WTC11 (cell line): ENCODE results near the gene TMEM214.

ENCODE experiments used
- CREM ChIP-seq: sonication (generic); formaldehyde crosslinking; IDR thresholded peaks from 2 replicates; pipeline ENCODE4 v1.8.1; 2022; ENCODE audit warnings: mild to moderate bottlenecking, missing genetic modification reagents, moderate library complexity
- ELF4 ChIP-seq: sonication (generic); formaldehyde crosslinking; IDR thresholded peaks from 2 replicates; pipeline ENCODE4 v1.8.1; 2022; ENCODE audit warnings: low read depth, mild to moderate bottlenecking, moderate library complexity, missing genetic modification reagents
- ESRRA ChIP-seq: sonication (generic); formaldehyde crosslinking; IDR thresholded peaks from 2 replicates; pipeline ENCODE4 v1.8.1; 2022; ENCODE audit warnings: mild to moderate bottlenecking, missing genetic modification reagents, borderline replicate concordance
- GABPB1 ChIP-seq: sonication (generic); formaldehyde crosslinking; IDR thresholded peaks from 2 replicates; pipeline ENCODE4 v1.8.1; 2023; ENCODE audit warnings: mild to moderate bottlenecking, missing genetic modification reagents
- MYBL2 ChIP-seq: sonication (generic); formaldehyde crosslinking; IDR thresholded peaks from 2 replicates; pipeline ENCODE4 v1.8.1; 2023; ENCODE audit warnings: mild to moderate bottlenecking, moderate library complexity, missing genetic modification reagents
- ZNF416 ChIP-seq: fragments of 250-450 bp; sonication (Bioruptor Pico); IDR thresholded peaks from 2 replicates; pipeline ENCODE4 v1.9.0; 2021; ENCODE audit warnings: mild to moderate bottlenecking, inconsistent platforms
- TF ChIP-seq, protein P1 (sequence below): fragments of 200-600 bp; IDR thresholded peaks from 2 replicates; pipeline ENCODE4 v1.8.0; 2022; ENCODE audit warnings: antibody characterized with exemption
- TF ChIP-seq, protein P2 (sequence below): sonication (generic); formaldehyde crosslinking; IDR thresholded peaks from 2 replicates; pipeline ENCODE4 v1.8.0; 2022; ENCODE audit warnings: mild to moderate bottlenecking, missing genetic modification reagents

DNA sequence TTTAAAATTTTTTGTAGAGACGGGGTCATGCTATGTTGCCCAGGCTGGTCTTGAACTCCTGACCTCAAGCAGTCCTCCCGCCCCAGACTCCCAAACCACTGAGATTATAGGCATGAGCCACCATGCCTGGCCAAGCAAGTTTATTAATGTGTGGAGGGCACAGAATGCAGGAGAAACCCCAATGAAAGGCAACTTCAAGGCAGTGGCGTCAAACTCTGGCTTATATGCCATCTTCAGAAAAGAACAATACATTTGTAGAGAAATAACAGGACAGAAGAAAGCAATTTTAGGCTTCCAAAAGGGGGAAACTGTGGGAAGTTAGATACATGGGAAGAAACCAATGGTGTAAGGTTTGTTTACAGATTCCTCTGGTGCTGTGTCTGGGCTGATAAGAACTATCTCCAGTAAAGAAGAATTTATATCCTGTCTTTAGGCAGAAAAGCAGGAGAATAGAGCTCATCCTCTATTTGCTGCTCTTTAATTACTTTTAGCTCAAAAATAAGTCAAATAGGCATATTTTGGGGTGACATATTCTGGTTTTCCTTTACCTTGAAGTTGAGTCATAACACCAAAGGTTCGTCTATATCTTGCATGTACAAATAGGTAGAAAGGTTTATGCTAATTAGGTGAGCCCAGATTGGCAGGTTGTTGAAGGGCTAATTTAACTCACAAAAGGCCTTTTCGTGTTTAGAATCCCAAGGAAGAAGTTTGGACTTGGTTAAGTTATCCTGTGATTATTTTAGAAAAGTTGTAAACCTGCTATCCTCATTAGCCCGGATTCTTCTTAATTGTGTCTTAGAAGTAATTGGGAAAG lies 26.0 kb upstream of the TMEM214 start:
- TF ChIP-seq MYBL2 = no peak
- no peak for TF ChIP-seq ESRRA (CRISPR knock-in tag)
- TF ChIP-seq CREM = no peak
- TF ChIP-seq, protein P1, sequence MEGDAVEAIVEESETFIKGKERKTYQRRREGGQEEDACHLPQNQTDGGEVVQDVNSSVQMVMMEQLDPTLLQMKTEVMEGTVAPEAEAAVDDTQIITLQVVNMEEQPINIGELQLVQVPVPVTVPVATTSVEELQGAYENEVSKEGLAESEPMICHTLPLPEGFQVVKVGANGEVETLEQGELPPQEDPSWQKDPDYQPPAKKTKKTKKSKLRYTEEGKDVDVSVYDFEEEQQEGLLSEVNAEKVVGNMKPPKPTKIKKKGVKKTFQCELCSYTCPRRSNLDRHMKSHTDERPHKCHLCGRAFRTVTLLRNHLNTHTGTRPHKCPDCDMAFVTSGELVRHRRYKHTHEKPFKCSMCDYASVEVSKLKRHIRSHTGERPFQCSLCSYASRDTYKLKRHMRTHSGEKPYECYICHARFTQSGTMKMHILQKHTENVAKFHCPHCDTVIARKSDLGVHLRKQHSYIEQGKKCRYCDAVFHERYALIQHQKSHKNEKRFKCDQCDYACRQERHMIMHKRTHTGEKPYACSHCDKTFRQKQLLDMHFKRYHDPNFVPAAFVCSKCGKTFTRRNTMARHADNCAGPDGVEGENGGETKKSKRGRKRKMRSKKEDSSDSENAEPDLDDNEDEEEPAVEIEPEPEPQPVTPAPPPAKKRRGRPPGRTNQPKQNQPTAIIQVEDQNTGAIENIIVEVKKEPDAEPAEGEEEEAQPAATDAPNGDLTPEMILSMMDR = no peak
- TF ChIP-seq ELF4 (CRISPR knock-in tag) = no peak
- no peak for TF ChIP-seq GABPB1 (CRISPR knock-in tag)
- TF ChIP-seq ZNF416 = no peak
- TF ChIP-seq, protein P2, sequence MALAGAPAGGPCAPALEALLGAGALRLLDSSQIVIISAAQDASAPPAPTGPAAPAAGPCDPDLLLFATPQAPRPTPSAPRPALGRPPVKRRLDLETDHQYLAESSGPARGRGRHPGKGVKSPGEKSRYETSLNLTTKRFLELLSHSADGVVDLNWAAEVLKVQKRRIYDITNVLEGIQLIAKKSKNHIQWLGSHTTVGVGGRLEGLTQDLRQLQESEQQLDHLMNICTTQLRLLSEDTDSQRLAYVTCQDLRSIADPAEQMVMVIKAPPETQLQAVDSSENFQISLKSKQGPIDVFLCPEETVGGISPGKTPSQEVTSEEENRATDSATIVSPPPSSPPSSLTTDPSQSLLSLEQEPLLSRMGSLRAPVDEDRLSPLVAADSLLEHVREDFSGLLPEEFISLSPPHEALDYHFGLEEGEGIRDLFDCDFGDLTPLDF = no peak
